CD8-positive, alpha-beta memory T cell (primary cell): ENCODE measurements around the gene CASZ1. TPM values are rescaled to one million over a fixed set of nuclear protein-coding genes. Genes with fewer than 3 reads are reported as not detected.
A peak's percentile ranks its signal among the peaks of the same experiment; 100 is the strongest.

ENCODE experiments used
- CTCF ChIA-PET: fragments of 350-600 bp; sonication (Branson Sonifier 250); formaldehyde crosslinking; loops from one replicate; lab custom pipeline; 2021; ENCODE audit warnings: antibody characterized with exemption; lab: Charles Lee
- POLR2A ChIA-PET: fragments of 350-600 bp; sonication (Branson Sonifier 250); formaldehyde crosslinking; loops from one replicate; lab custom pipeline; 2021; ENCODE audit warnings: antibody characterized with exemption; lab: Charles Lee
- DNase-seq, 5 donors: peaks; one replicate each; pipeline versions ENCODE4 v3.0.0 to v3.0.0-alpha.2; 2020 to 2022; ENCODE audit warnings: mixed read lengths in 1 of 5
- H3K27ac ChIP-seq: one replicate; pipeline ENCODE4 v1.7.0; 2013; ENCODE audit warnings: low read depth, mild to moderate bottlenecking, low read length, moderate library complexity
- H3K27me3 ChIP-seq: 2 replicates; pipeline ENCODE4 v1.7.0; 2013; ENCODE audit warnings: low read length, mild to moderate bottlenecking; ENCODE audit not compliant: insufficient read depth, poor library complexity, severe bottlenecking
- H3K36me3 ChIP-seq: 2 replicates; pipeline ENCODE4 v1.7.0; 2013; ENCODE audit warnings: mild to moderate bottlenecking, low read length, moderate library complexity; ENCODE audit not compliant: insufficient read depth
- H3K4me1 ChIP-seq: 2 replicates; pipeline ENCODE4 v1.7.0; 2013; ENCODE audit warnings: mild to moderate bottlenecking, low read length, moderate library complexity; ENCODE audit not compliant: insufficient read depth
- H3K4me3 ChIP-seq: 2 replicates; pipeline ENCODE4 v1.7.0; 2013; ENCODE audit warnings: mild to moderate bottlenecking, low read length
- H3K9me3 ChIP-seq: 2 replicates; pipeline ENCODE4 v1.7.0; 2013; ENCODE audit warnings: mild to moderate bottlenecking, low read length
- H3K27ac Mint-ChIP-seq, 8 donors: one replicate each; pipeline ENCODE4 v1.8.0; 2020 to 2021; ENCODE audit warnings: mixed read lengths in 8 of 8, mild to moderate bottlenecking in 6 of 8, inconsistent platforms in 3 of 8, moderate library complexity in 3 of 8
- H3K27me3 Mint-ChIP-seq, 2 donors: one replicate each; pipeline ENCODE4 v1.8.0; 2020 to 2021; ENCODE audit warnings: mixed read lengths in 2 of 2, mild to moderate bottlenecking in 1 of 2, moderate library complexity in 1 of 2
- H3K36me3 Mint-ChIP-seq, 3 donors: one replicate each; pipeline ENCODE4 v1.8.0; 2020 to 2021; ENCODE audit warnings: mixed read lengths in 3 of 3, inconsistent platforms in 1 of 3, mild to moderate bottlenecking in 1 of 3
- H3K4me1 Mint-ChIP-seq, 3 donors: one replicate each; pipeline ENCODE4 v1.8.0; 2020 to 2021; ENCODE audit warnings: mixed read lengths in 3 of 3, inconsistent platforms in 1 of 3, mild to moderate bottlenecking in 1 of 3
- H3K4me3 Mint-ChIP-seq, 7 donors: one replicate each; pipeline ENCODE4 v1.8.0; 2020 to 2021; ENCODE audit warnings: mixed read lengths in 7 of 7, mild to moderate bottlenecking in 6 of 7, moderate library complexity in 4 of 7, inconsistent platforms in 2 of 7
- H3K9me3 Mint-ChIP-seq, 5 donors: one replicate each; pipeline ENCODE4 v1.8.0; 2020 to 2022; ENCODE audit warnings: mixed read lengths in 5 of 5, mild to moderate bottlenecking in 3 of 5, moderate library complexity in 2 of 5, inconsistent platforms in 1 of 5
- polyA plus RNA-seq: library from polyadenylated mRNA; unstranded; fragments of 300-500 nt; fragmentation: Illumina TruSeq; gene quantifications from one replicate; pipeline ENCODE4 v1.2.3, GENCODE V29; 2021
- total RNA-seq, 2 experiments: library from RNA; stranded (reverse); gene quantifications; one replicate each; pipeline ENCODE4 v1.2.3, GENCODE V29; 2021

The CASZ1 gene
- total and polyA plus RNA-seq, 3 experiments from 2014 or later, result 2.2 to 10.5 (median 9.9) TPM

GRCh38 chr1:10629091-10629815 lies 167.2 kb downstream of the CASZ1 start:
- peaks cover 0 to 59% (median 4%) of the 10 kb centered on the region in 3 donors for H3K36me3 Mint-ChIP-seq
- H3K27me3 Mint-ChIP-seq, result no peaks in the 10 kb centered on the region
- H3K9me3 Mint-ChIP-seq, result no peaks in the 10 kb centered on the region
- H3K27ac ChIP-seq, result no peak overlapping the region
- H3K27me3 ChIP-seq, result no peaks in the 10 kb centered on the region
- DNase-seq, result peak in 1 of 5 donors; percentile 44
- H3K27ac Mint-ChIP-seq, result peak overlapping the region in 1 of 8 donors; percentile 58
- H3K36me3 ChIP-seq, result no peaks in the 10 kb centered on the region
- no peak overlapping the region for H3K4me3 Mint-ChIP-seq
- H3K4me1 ChIP-seq, result no peaks in the 10 kb centered on the region
- POLR2A ChIA-PET, result no interaction called here
- no peaks in the 10 kb centered on the region for H3K4me1 Mint-ChIP-seq
- no peaks in the 10 kb centered on the region for H3K9me3 ChIP-seq
- CTCF ChIA-PET, result interaction anchor here (1.4 to 1.6 kb wide), 2 partner anchors 122 to 134 kb away, joined by 4 to 5 read pairs; no protein-coding TSS in a partner anchor
- no peak overlapping the region for H3K4me3 ChIP-seq

- H3K36me3 Mint-ChIP-seq, result peaks cover 0 to 63% (median 2%) of the 10 kb centered on the region in 3 donors
- no peaks in the 10 kb centered on the region for H3K4me1 Mint-ChIP-seq
- Histone ChIP-seq H3K27me3 (no peaks in the 10 kb centered on the region), H3K27ac (no peak overlapping the region), H3K4me3 (no peak overlapping the region), H3K9me3 (no peaks in the 10 kb centered on the region), H3K36me3 (no peaks in the 10 kb centered on the region), H3K4me1 (no peaks in the 10 kb centered on the region)
- ChIA-PET POLR2A (no interaction called here), CTCF (interaction anchor here (1.6 kb wide), 1 partner anchor 122 kb away, joined by 4 read pairs; no protein-coding TSS in a partner anchor)
- H3K27ac Mint-ChIP-seq, result peak overlapping the region in 2 of 8 donors; percentile 58 to 92
- peak in 1 of 5 donors; percentile 18 for DNase-seq
- H3K4me3 Mint-ChIP-seq, result no peak overlapping the region
- no peaks in the 10 kb centered on the region for H3K27me3 Mint-ChIP-seq
- no peaks in the 10 kb centered on the region for H3K9me3 Mint-ChIP-seq
Observed at GRCh38 chr1:10628685-10629084, 167.8 kb downstream of the CASZ1 start.

GRCh38 chr1:10626791-10627410 lies 169.5 kb downstream of the CASZ1 start:
- CTCF ChIA-PET, result interaction anchor here (1.2 kb wide), 1 partner anchor 116 kb away, joined by 3 read pairs; no protein-coding TSS in a partner anchor
- Histone ChIP-seq H3K4me1 (no peaks in the 10 kb centered on the region), H3K36me3 (no peaks in the 10 kb centered on the region), H3K27me3 (no peaks in the 10 kb centered on the region), H3K27ac (no peak overlapping the region), H3K9me3 (no peaks in the 10 kb centered on the region), H3K4me3 (no peak overlapping the region)
- DNase-seq, result no peak
- Mint-ChIP-seq H3K9me3 (no peaks in the 10 kb centered on the region), H3K4me1 (no peaks in the 10 kb centered on the region), H3K36me3 (peaks cover 0 to 74% (median 4%) of the 10 kb centered on the region in 3 donors), H3K27me3 (no peaks in the 10 kb centered on the region), H3K27ac (no peak overlapping the region), H3K4me3 (no peak overlapping the region)
- POLR2A ChIA-PET, result no interaction called here

- Mint-ChIP-seq H3K4me3 (no peak overlapping the region), H3K27me3 (no peaks in the 10 kb centered on the region), H3K9me3 (no peaks in the 10 kb centered on the region), H3K4me1 (no peaks in the 10 kb centered on the region), H3K36me3 (peaks cover 0 to 78% (median 4%) of the 10 kb centered on the region in 3 donors), H3K27ac (no peak overlapping the region)
- Histone ChIP-seq H3K36me3 (no peaks in the 10 kb centered on the region), H3K9me3 (no peaks in the 10 kb centered on the region), H3K4me1 (no peaks in the 10 kb centered on the region), H3K27me3 (no peaks in the 10 kb centered on the region), H3K4me3 (no peak overlapping the region), H3K27ac (no peak overlapping the region)
- ChIA-PET POLR2A (no interaction called here), CTCF (interaction anchor here (1.2 kb wide), 1 partner anchor 115 kb away, joined by 3 read pairs; no protein-coding TSS in a partner anchor)
- no peak for DNase-seq
Observed at GRCh38 chr1:10626131-10626731, 170.2 kb downstream of the CASZ1 start.

- Histone ChIP-seq H3K27ac (no peak overlapping the region), H3K27me3 (no peaks in the 10 kb centered on the region), H3K36me3 (no peaks in the 10 kb centered on the region), H3K4me1 (no peaks in the 10 kb centered on the region), H3K9me3 (no peaks in the 10 kb centered on the region), H3K4me3 (no peak overlapping the region)
- peak in 1 of 5 donors; percentile 30 for DNase-seq
- Mint-ChIP-seq H3K9me3 (no peaks in the 10 kb centered on the region), H3K36me3 (peaks cover 0 to 76% (median 4%) of the 10 kb centered on the region in 3 donors), H3K4me3 (no peak overlapping the region), H3K27me3 (no peaks in the 10 kb centered on the region), H3K27ac (peak overlapping the region in 1 of 8 donors; percentile 78), H3K4me1 (no peaks in the 10 kb centered on the region)
- POLR2A ChIA-PET, result no interaction called here
- CTCF ChIA-PET, result no interaction called here
Observed at GRCh38 chr1:10625554-10625953, 170.9 kb downstream of the CASZ1 start.

- Mint-ChIP-seq H3K36me3 (peaks cover 0 to 71% (median 4%) of the 10 kb centered on the region in 3 donors), H3K27me3 (no peaks in the 10 kb centered on the region), H3K27ac (no peak overlapping the region), H3K9me3 (no peaks in the 10 kb centered on the region), H3K4me1 (no peaks in the 10 kb centered on the region), H3K4me3 (no peak overlapping the region)
- ChIA-PET CTCF (no interaction called here), POLR2A (no interaction called here)
- peak in 1 of 5 donors; percentile 27 for DNase-seq
- no peaks in the 10 kb centered on the region for H3K9me3 ChIP-seq
- H3K36me3 ChIP-seq, result no peaks in the 10 kb centered on the region
- no peak overlapping the region for H3K4me3 ChIP-seq
- H3K4me1 ChIP-seq, result no peaks in the 10 kb centered on the region
- H3K27ac ChIP-seq, result no peak overlapping the region
- H3K27me3 ChIP-seq, result no peaks in the 10 kb centered on the region
Observed at GRCh38 chr1:10625076-10625475, 171.4 kb downstream of the CASZ1 start.

GRCh38 chr1:10624256-10625050 lies 172.0 kb downstream of the CASZ1 start:
- peak in 1 of 5 donors; percentile 42 for DNase-seq
- no peak overlapping the region for H3K27ac ChIP-seq
- Mint-ChIP-seq H3K27me3 (no peaks in the 10 kb centered on the region), H3K4me1 (no peaks in the 10 kb centered on the region), H3K36me3 (peaks cover 0 to 68% (median 4%) of the 10 kb centered on the region in 3 donors), H3K27ac (no peak overlapping the region), H3K4me3 (no peak overlapping the region), H3K9me3 (no peaks in the 10 kb centered on the region)
- no peaks in the 10 kb centered on the region for H3K9me3 ChIP-seq
- no peak overlapping the region for H3K4me3 ChIP-seq
- H3K4me1 ChIP-seq, result no peaks in the 10 kb centered on the region
- CTCF ChIA-PET, result no interaction called here
- POLR2A ChIA-PET, result interaction anchor here (0.7 kb wide), 1 partner anchor 11 kb away, joined by 3 read pairs; no protein-coding TSS in a partner anchor
- H3K27me3 ChIP-seq, result no peaks in the 10 kb centered on the region
- no peaks in the 10 kb centered on the region for H3K36me3 ChIP-seq
